OCI-LY1 (cell line): Measurements from ENCODE around the gene FNTB.

Experiments used
- H2AFZ ChIP-seq: fragments of 200-600 bp; sonication (generic), shearing (Covaris generic); 2 replicates; pipeline ENCODE4 v1.6.0; 2014; ENCODE audit warnings: antibody characterized with exemption, mild to moderate bottlenecking, low read length
- H3F3A ChIP-seq: fragments of 200-600 bp; sonication (generic), shearing (Covaris generic); 2 replicates; pipeline ENCODE4 v1.6.0; 2014; ENCODE audit warnings: mild to moderate bottlenecking, antibody characterized with exemption, low read length, moderate library complexity; ENCODE audit not compliant: insufficient read depth
- H3K27ac ChIP-seq: fragments of 200-600 bp; sonication (generic); 2 replicates; pipeline ENCODE4 v1.5.1; 2014; ENCODE audit warnings: low read length, mixed run types, mild to moderate bottlenecking, low read depth; ENCODE audit not compliant: poor library complexity, severe bottlenecking
- H3K27me3 ChIP-seq: fragments of 200-600 bp; sonication (generic); 2 replicates; pipeline ENCODE4 v1.6.0; 2014; ENCODE audit warnings: antibody characterized with exemption, mild to moderate bottlenecking, low read length, moderate library complexity; ENCODE audit not compliant: insufficient read depth
- H3K36me3 ChIP-seq: fragments of 200-600 bp; sonication (generic); 2 replicates; pipeline ENCODE4 v1.6.1; 2014; ENCODE audit warnings: mild to moderate bottlenecking, antibody characterized with exemption, low read length, moderate library complexity, mixed read lengths; ENCODE audit not compliant: insufficient read depth
- H3K4me1 ChIP-seq: fragments of 200-600 bp; sonication (generic); 2 replicates; pipeline ENCODE4 v1.5.1; 2014; ENCODE audit warnings: mild to moderate bottlenecking, low read length, moderate library complexity; ENCODE audit not compliant: insufficient read depth, severe bottlenecking
- H3K4me2 ChIP-seq: fragments of 200-600 bp; sonication (generic), shearing (Covaris generic); 2 replicates; pipeline ENCODE4 v1.6.1; 2014; ENCODE audit warnings: low read length
- H3K4me3 ChIP-seq: fragments of 200-600 bp; sonication (generic); 2 replicates; pipeline ENCODE4 v1.5.1; 2014; ENCODE audit warnings: low read length, low read depth, mild to moderate bottlenecking, mixed read lengths; ENCODE audit not compliant: poor library complexity, severe bottlenecking
- H3K79me2 ChIP-seq: fragments of 200-600 bp; shearing (Covaris generic); 2 replicates; pipeline ENCODE4 v1.6.1; 2016; ENCODE audit warnings: mixed run types, low read length, mixed read lengths; ENCODE audit not compliant: insufficient read depth
- H3K9ac ChIP-seq: fragments of 200-600 bp; sonication (generic), shearing (Covaris generic); 2 replicates; pipeline ENCODE4 v1.6.1; 2014; ENCODE audit warnings: mild to moderate bottlenecking, low read length, mixed read lengths
- H3K9me2 ChIP-seq: fragments of 200-600 bp; sonication (generic), shearing (Covaris generic); 2 replicates; pipeline ENCODE4 v1.6.1; 2014; ENCODE audit warnings: low read depth, mild to moderate bottlenecking, low read length, mixed read lengths
- H3K9me3 ChIP-seq: fragments of 200-600 bp; shearing (Covaris generic); 2 replicates; pipeline ENCODE4 v1.6.1; 2014; ENCODE audit warnings: low read length, mixed read lengths
- H4K20me1 ChIP-seq: fragments of 200-600 bp; sonication (generic), shearing (Covaris generic); 2 replicates; pipeline ENCODE4 v1.6.0; 2016; ENCODE audit warnings: mild to moderate bottlenecking, low read length; ENCODE audit not compliant: insufficient read depth
- CTCF ChIP-seq: fragments of 200-600 bp; sonication (generic), shearing (Covaris generic); IDR thresholded peaks from 2 replicates; pipeline ENCODE4 v1.5.1; 2017; ENCODE audit warnings: mild to moderate bottlenecking, antibody characterized with exemption, low read length, moderate library complexity, mixed read lengths
- EZH2 ChIP-seq: fragments of 200-600 bp; sonication (generic), shearing (Covaris generic); IDR thresholded peaks from 2 replicates; pipeline ENCODE4 v1.8.0; 2017; ENCODE audit warnings: borderline replicate concordance, mixed run types, mild to moderate bottlenecking, antibody characterized with exemption, low read length, moderate library complexity, mixed read lengths

FNTB gene

GRCh38 chr14:65045709-65046108 is 59.0 kb downstream of the FNTB start:
- Histone ChIP-seq H3K9me2 (no peaks in the 10 kb centered on the region), H3K27me3 (no peaks in the 10 kb centered on the region), H3K4me2 (no peak overlapping the region), H3K9me3 (no peaks in the 10 kb centered on the region), H2AFZ (no peak overlapping the region), H3K4me3 (no peak overlapping the region), H3K27ac (no peak overlapping the region), H3K79me2 (no peaks in the 10 kb centered on the region), H3F3A (no peaks in the 10 kb centered on the region), H4K20me1 (no peaks in the 10 kb centered on the region), H3K4me1 (peaks cover 6% of the 10 kb centered on the region), H3K36me3 (peaks cover 20% of the 10 kb centered on the region; the same call in 1 of the 2 replicates), H3K9ac (no peak overlapping the region)
- TF ChIP-seq EZH2 (no peak), CTCF (no peak)

GRCh38 chr14:65052832-65053231 is 66.1 kb downstream of the FNTB start:
- no peaks in the 10 kb centered on the region for H3K79me2 ChIP-seq
- TF ChIP-seq CTCF (no peak), EZH2 (no peak)
- H3K9ac ChIP-seq: no peak overlapping the region
- no peaks in the 10 kb centered on the region for H3K9me2 ChIP-seq
- H3K4me3 ChIP-seq: no peak overlapping the region
- H3K4me1 ChIP-seq: no peaks in the 10 kb centered on the region
- no peaks in the 10 kb centered on the region for H3K9me3 ChIP-seq
- no peak overlapping the region for H2AFZ ChIP-seq
- no peaks in the 10 kb centered on the region for H4K20me1 ChIP-seq
- H3K4me2 ChIP-seq: no peak overlapping the region
- no peak overlapping the region for H3K27ac ChIP-seq
- peaks cover 15% of the 10 kb centered on the region; the same call in 1 of the 2 replicates for H3K36me3 ChIP-seq
- no peaks in the 10 kb centered on the region for H3F3A ChIP-seq
- H3K27me3 ChIP-seq: no peaks in the 10 kb centered on the region

DNA sequence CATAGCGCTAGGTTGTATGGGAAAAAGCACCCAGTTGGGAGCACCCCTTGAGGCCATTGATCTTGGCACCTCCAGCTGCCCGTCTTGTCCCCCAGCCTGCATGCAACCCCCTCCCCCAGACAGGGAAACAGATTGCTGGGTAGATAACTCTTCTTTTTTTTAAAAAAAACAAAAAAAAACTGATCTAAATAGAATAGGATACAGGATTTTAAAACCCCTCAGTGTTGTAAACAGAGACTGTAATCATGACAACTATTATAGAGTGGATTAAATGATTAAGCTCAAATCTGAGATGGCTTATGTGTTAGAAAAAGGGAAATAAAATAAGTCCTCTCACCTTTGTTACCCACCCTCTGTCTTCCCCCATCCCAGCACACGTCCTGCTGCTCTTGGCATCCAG is 66.8 kb downstream of the FNTB start:
- Histone ChIP-seq H3K27ac (no peak overlapping the region), H2AFZ (no peak overlapping the region), H3K9me2 (no peaks in the 10 kb centered on the region), H3K4me3 (no peak overlapping the region), H3K4me2 (no peak overlapping the region), H3K9ac (no peak overlapping the region), H3K4me1 (no peaks in the 10 kb centered on the region), H3K9me3 (no peaks in the 10 kb centered on the region), H4K20me1 (no peaks in the 10 kb centered on the region), H3K27me3 (no peaks in the 10 kb centered on the region), H3K79me2 (no peaks in the 10 kb centered on the region), H3F3A (no peaks in the 10 kb centered on the region), H3K36me3 (peaks cover 15% of the 10 kb centered on the region; the same call in 1 of the 2 replicates)
- TF ChIP-seq CTCF (no peak), EZH2 (no peak)
